HG03571 (cell line): ENCODE data around the gene MAP2K3.

ENCODE experiments used
- ATAC-seq: cut with Tn5 transposase; IDR thresholded peaks from one replicate; pipeline ENCODE4 v1.9.1; 2021; ENCODE audit not compliant: unreplicated experiment

MAP2K3 gene

GRCh38 chr17:21284319-21285163, at the start of gene MAP2K3:
Gene MAP2K3 (plus strand): TSS chr17:21284711. CDS start chr17:21284921, 210 bp downstream.
- ATAC-seq, result peak; percentile 69

GRCh38 chr17:21235921-21236320, 48.6 kb upstream of the MAP2K3 start:
- ATAC-seq, result no peak

GRCh38 chr17:21239680-21240368, 44.7 kb upstream of the MAP2K3 start:
- no peak for ATAC-seq

- no peak for ATAC-seq
Measured at GRCh38 chr17:21240369-21241055, 44.0 kb upstream of the MAP2K3 start.

GRCh38 chr17:21241564-21241963, 42.9 kb upstream of the MAP2K3 start:
- ATAC-seq, result no peak

GRCh38 chr17:21242026-21242697, 42.3 kb upstream of the MAP2K3 start:
- no peak for ATAC-seq

GRCh38 chr17:21242780-21243515, 41.6 kb upstream of the MAP2K3 start:
- no peak for ATAC-seq

GRCh38 chr17:21243516-21244303, 40.8 kb upstream of the MAP2K3 start:
- no peak for ATAC-seq

GRCh38 chr17:21245639-21246084, 38.8 kb upstream of the MAP2K3 start:
- no peak for ATAC-seq

- ATAC-seq, result no peak
Measured at GRCh38 chr17:21246698-21247097, 37.8 kb upstream of the MAP2K3 start.

- ATAC-seq, result no peak
Measured at GRCh38 chr17:21247552-21248258, 36.8 kb upstream of the MAP2K3 start.

GRCh38 chr17:21248500-21248899, 36.0 kb upstream of the MAP2K3 start:
- ATAC-seq, result no peak

GRCh38 chr17:21249086-21249795, 35.3 kb upstream of the MAP2K3 start:
- no peak for ATAC-seq

GRCh38 chr17:21249920-21250703, 34.4 kb upstream of the MAP2K3 start:
- ATAC-seq, result no peak

- no peak for ATAC-seq
Measured at GRCh38 chr17:21250854-21251253, 33.7 kb upstream of the MAP2K3 start.

GRCh38 chr17:21251337-21252010, 33.0 kb upstream of the MAP2K3 start:
- ATAC-seq, result no peak

- no peak for ATAC-seq
Measured at GRCh38 chr17:21252289-21252795, 32.2 kb upstream of the MAP2K3 start.
